Neural cell (in vitro differentiated cells): Measurements from ENCODE around the gene GIT2. TPM values are rescaled to one million over a fixed set of nuclear protein-coding genes. Genes with fewer than 3 reads are reported as not detected.
"Not testable (repeated sequence)": the region's sequence is repeated elsewhere in the genome, so short reads cannot be mapped to it uniquely, and the experiment has no call there.

Experiments
- H2AFZ ChIP-seq: fragments of 200-600, 300-800 bp; sonication (generic), shearing (Covaris generic); 2 replicates; pipeline ENCODE4 v1.6.0; 2014; ENCODE audit warnings: low read depth, mild to moderate bottlenecking, antibody characterized with exemption, low read length, moderate library complexity
- H3F3A ChIP-seq: fragments of 200-600 bp; shearing (Covaris generic); 2 replicates; pipeline ENCODE4 v1.6.1; 2016; ENCODE audit warnings: mild to moderate bottlenecking, moderate library complexity, mixed read lengths, antibody characterized with exemption, low read length; ENCODE audit not compliant: insufficient read depth, poor library complexity, severe bottlenecking
- H3K27ac ChIP-seq: fragments of 200-600, 300-800 bp; sonication (generic), shearing (Covaris generic); 2 replicates; pipeline ENCODE4 v1.5.1; 2014; ENCODE audit warnings: mild to moderate bottlenecking, low read length, moderate library complexity
- H3K27me3 ChIP-seq: fragments of 300-800, 200-600 bp; sonication (generic), shearing (Covaris generic); 2 replicates; pipeline ENCODE4 v1.6.0; 2014; ENCODE audit warnings: mild to moderate bottlenecking, low read depth, low read length, moderate library complexity; ENCODE audit not compliant: insufficient read depth
- H3K36me3 ChIP-seq: fragments of 300-800, 200-600 bp; sonication (generic), shearing (Covaris generic); 2 replicates; pipeline ENCODE4 v1.5.1; 2014; ENCODE audit warnings: mild to moderate bottlenecking, antibody characterized with exemption, low read length, moderate library complexity; ENCODE audit not compliant: insufficient read depth
- H3K4me2 ChIP-seq: fragments of 300-800, 200-600 bp; sonication (generic), shearing (Covaris generic); 2 replicates; pipeline ENCODE4 v1.6.0; 2014; ENCODE audit warnings: mild to moderate bottlenecking, low read length
- H3K4me3 ChIP-seq: fragments of 300-800, 200-600 bp; sonication (generic), shearing (Covaris generic); 2 replicates; pipeline ENCODE4 v1.5.1; 2014; ENCODE audit warnings: mild to moderate bottlenecking, low read length, moderate library complexity
- H3K79me2 ChIP-seq: fragments of 200-600 bp; shearing (Covaris generic); replicated peaks from 2 replicates; pipeline ENCODE4 v1.6.0; 2014; ENCODE audit warnings: mild to moderate bottlenecking, low read length, moderate library complexity; ENCODE audit not compliant: insufficient read depth
- H3K9ac ChIP-seq: fragments of 300-800, 200-600 bp; sonication (generic), shearing (Covaris generic); 2 replicates; pipeline ENCODE4 v1.6.1; 2016; ENCODE audit warnings: mild to moderate bottlenecking, low read length, mixed read lengths
- H3K9me2 ChIP-seq: fragments of 200-600 bp; shearing (Covaris generic); 2 replicates; pipeline ENCODE4 v1.6.1; 2016; ENCODE audit warnings: mild to moderate bottlenecking, low read length, mixed read lengths; ENCODE audit not compliant: insufficient read depth
- H3K9me3 ChIP-seq: fragments of 200-600, 300-800 bp; sonication (generic), shearing (Covaris generic); 2 replicates; pipeline ENCODE4 v1.6.1; 2016; ENCODE audit warnings: mild to moderate bottlenecking, mixed run types, low read length, moderate library complexity, mixed read lengths
- H4K20me1 ChIP-seq: fragments of 200-600 bp; shearing (Covaris generic); 2 replicates; pipeline ENCODE4 v1.6.1; 2016; ENCODE audit warnings: mild to moderate bottlenecking, mixed run types; ENCODE audit not compliant: insufficient read depth
- EP300 ChIP-seq: fragments of 450-650 bp; conservative IDR thresholded peaks from 2 replicates; pipeline ENCODE4 v1.6.1; 2014; ENCODE audit warnings: antibody characterized with exemption, mild to moderate bottlenecking, moderate library complexity; ENCODE audit not compliant: poor library complexity, severe bottlenecking
- EZH2 ChIP-seq: fragments of 200-600, 300-800 bp; shearing (Covaris generic), sonication (generic); IDR thresholded peaks from 2 replicates; pipeline ENCODE4 v1.6.1; 2014; ENCODE audit warnings: antibody characterized with exemption, low read length, borderline replicate concordance, mild to moderate bottlenecking; ENCODE audit not compliant: insufficient read depth, poor library complexity, severe bottlenecking
- MXI1 ChIP-seq: fragments of 450-650 bp; conservative IDR thresholded peaks from 2 replicates; pipeline ENCODE4 v1.6.1; 2014; ENCODE audit warnings: antibody characterized with exemption, mild to moderate bottlenecking; ENCODE audit not compliant: poor library complexity, severe bottlenecking
- POLR2AphosphoS5 ChIP-seq: IDR thresholded peaks from 2 replicates; pipeline ENCODE4 v1.6.1; 2012
- RAD21 ChIP-seq: fragments of 450-650 bp; conservative IDR thresholded peaks from 2 replicates; pipeline ENCODE4 v1.6.1; 2014; ENCODE audit warnings: antibody characterized with exemption, mild to moderate bottlenecking, moderate library complexity
- REST ChIP-seq: IDR thresholded peaks from 2 replicates; pipeline ENCODE4 v1.6.1; 2012; ENCODE audit warnings: borderline replicate concordance
- SMC3 ChIP-seq: fragments of 450-650 bp; conservative IDR thresholded peaks from 2 replicates; pipeline ENCODE4 v1.6.1; 2014; ENCODE audit warnings: antibody characterized with exemption, mild to moderate bottlenecking, moderate library complexity; ENCODE audit not compliant: poor library complexity
- TAF1 ChIP-seq: IDR thresholded peaks from 2 replicates; pipeline ENCODE4 v1.6.1; 2012; ENCODE audit warnings: low read depth
- polyA plus RNA-seq: library from polyadenylated mRNA; depleted of rRNA; stranded (reverse); fragments of >200 nt; gene quantifications from 2 replicates; pipeline ENCODE4 v1.2.3, GENCODE V29; 2014
- TF ChIP-seq, protein P1 (sequence below): fragments of 450-650 bp; IDR thresholded peaks from 2 replicates; pipeline ENCODE4 v1.5.1; 2014; ENCODE audit warnings: antibody characterized with exemption, mild to moderate bottlenecking, moderate library complexity; ENCODE audit not compliant: poor library complexity, severe bottlenecking

The GIT2 gene
- polyA plus RNA-seq, 1 donor from 2014 or later: 14.2 TPM

- peaks cover under 1% of the 10 kb centered on the region for H3K36me3 ChIP-seq
- H3K4me2 ChIP-seq: no peak overlapping the region
- no peak for TF ChIP-seq EP300
- no peak for TF ChIP-seq SMC3
- no peak for TF ChIP-seq RAD21
- TF ChIP-seq EZH2: no peak
- TF ChIP-seq REST: no peak
- no peak for TF ChIP-seq TAF1
- TF ChIP-seq, protein P1, sequence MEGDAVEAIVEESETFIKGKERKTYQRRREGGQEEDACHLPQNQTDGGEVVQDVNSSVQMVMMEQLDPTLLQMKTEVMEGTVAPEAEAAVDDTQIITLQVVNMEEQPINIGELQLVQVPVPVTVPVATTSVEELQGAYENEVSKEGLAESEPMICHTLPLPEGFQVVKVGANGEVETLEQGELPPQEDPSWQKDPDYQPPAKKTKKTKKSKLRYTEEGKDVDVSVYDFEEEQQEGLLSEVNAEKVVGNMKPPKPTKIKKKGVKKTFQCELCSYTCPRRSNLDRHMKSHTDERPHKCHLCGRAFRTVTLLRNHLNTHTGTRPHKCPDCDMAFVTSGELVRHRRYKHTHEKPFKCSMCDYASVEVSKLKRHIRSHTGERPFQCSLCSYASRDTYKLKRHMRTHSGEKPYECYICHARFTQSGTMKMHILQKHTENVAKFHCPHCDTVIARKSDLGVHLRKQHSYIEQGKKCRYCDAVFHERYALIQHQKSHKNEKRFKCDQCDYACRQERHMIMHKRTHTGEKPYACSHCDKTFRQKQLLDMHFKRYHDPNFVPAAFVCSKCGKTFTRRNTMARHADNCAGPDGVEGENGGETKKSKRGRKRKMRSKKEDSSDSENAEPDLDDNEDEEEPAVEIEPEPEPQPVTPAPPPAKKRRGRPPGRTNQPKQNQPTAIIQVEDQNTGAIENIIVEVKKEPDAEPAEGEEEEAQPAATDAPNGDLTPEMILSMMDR: no peak
- no peak for TF ChIP-seq MXI1
- TF ChIP-seq POLR2AphosphoS5: no peak
- no peaks in the 10 kb centered on the region for H3K27me3 ChIP-seq
- no peak overlapping the region for H3K9ac ChIP-seq
- H3K4me3 ChIP-seq: no peak overlapping the region
- no peaks in the 10 kb centered on the region for H3K9me3 ChIP-seq
- no peaks in the 10 kb centered on the region for H4K20me1 ChIP-seq
- no peaks in the 10 kb centered on the region for H3K9me2 ChIP-seq
- no peak overlapping the region for H2AFZ ChIP-seq
- no peaks in the 10 kb centered on the region for H3K79me2 ChIP-seq
- no peaks in the 10 kb centered on the region for H3F3A ChIP-seq
- H3K27ac ChIP-seq: no peak overlapping the region
Observed at GRCh38 chr12:110010853-110011723, 14.9 kb upstream of the GIT2 start.

DNA sequence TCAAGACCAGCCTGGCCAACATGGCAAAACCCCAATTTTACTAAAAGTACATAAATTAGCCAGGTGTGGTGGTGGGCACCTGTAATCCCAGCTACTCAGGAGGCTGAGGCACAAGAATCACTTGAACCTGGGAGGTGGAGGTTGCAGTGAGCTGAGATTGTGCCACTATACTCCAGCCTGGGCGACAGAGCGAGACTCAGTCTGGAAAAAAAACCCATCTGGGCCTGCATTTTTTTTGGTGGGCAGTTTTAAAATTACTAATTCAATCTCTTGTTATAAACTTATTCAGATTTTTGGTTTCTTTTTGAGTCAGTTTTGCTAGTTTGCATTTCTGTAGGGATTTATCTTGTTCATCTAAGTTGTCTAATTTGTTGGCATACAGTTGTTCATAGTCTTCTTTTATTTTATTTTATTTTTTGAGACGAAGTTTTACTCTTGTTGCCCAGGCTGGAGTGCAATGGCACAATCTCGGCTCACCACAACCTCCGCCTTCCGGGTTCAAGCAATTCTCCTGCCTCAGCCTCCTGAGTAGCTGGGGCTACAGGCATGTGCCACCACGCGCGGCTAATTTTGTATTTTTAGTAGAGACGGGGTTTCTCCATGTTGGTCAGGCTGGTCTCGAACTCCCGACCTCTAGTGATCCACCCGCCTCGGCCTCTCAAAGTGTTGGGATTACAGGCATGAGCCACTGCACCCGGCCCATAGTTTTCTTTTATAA lies 12.7 kb upstream of the GIT2 start:
- H3K4me3 ChIP-seq, H3F3A ChIP-seq, H3K4me2 ChIP-seq, H2AFZ ChIP-seq, H3K79me2 ChIP-seq, H3K9me3 ChIP-seq, H3K9ac ChIP-seq, H3K36me3 ChIP-seq, H3K27ac ChIP-seq, H3K27me3 ChIP-seq, H3K9me2 ChIP-seq, H4K20me1 ChIP-seq: not testable (repeated sequence)
